CD14-positive monocyte (primary cell): ENCODE measurements around the gene PLXND1. TPM values are rescaled to one million over a fixed set of nuclear protein-coding genes. Genes with fewer than 3 reads are reported as not detected.

Experiments
- DNase-seq, 3 donors: peaks; one replicate each; pipeline ENCODE4 v3.0.0-alpha.2; 2011 to 2022
- H2AFZ ChIP-seq: 2 replicates; pipeline ENCODE4 v1.6.0; 2012; ENCODE audit warnings: mild to moderate bottlenecking, low read depth, low read length, inconsistent platforms; ENCODE audit not compliant: insufficient read depth, poor library complexity, severe bottlenecking
- H3K27ac ChIP-seq, 2 donors: 1 replicate in 1 of 2; 2 replicates in 1 of 2; pipeline ENCODE4 v1.5.1; 2012 to 2013; ENCODE audit warnings: low read length in 2 of 2, control low read depth in 1 of 2, inconsistent platforms in 1 of 2, low read depth in 1 of 2, mild to moderate bottlenecking in 1 of 2
- H3K27me3 ChIP-seq, 2 donors: one replicate each; pipeline versions ENCODE4 v1.6.0 to v1.6.1; 2011 to 2013; ENCODE audit warnings: low read length in 2 of 2; ENCODE audit not compliant: control insufficient read depth in 2 of 2, insufficient read depth in 2 of 2
- H3K36me3 ChIP-seq, 2 donors: replicated peaks in 1 of 2; 1 replicate in 1 of 2; 2 replicates in 1 of 2; pipeline versions ENCODE4 v1.5.1 to v1.6.1; 2012 to 2013; ENCODE audit warnings: low read length in 2 of 2, control low read depth in 1 of 2, inconsistent platforms in 1 of 2, mild to moderate bottlenecking in 1 of 2; ENCODE audit not compliant: insufficient read depth in 2 of 2, control insufficient read depth in 1 of 2
- H3K4me1 ChIP-seq, 2 donors: 1 replicate in 1 of 2; 2 replicates in 1 of 2; pipeline versions ENCODE4 v1.5.1 to v1.6.1; 2012 to 2013; ENCODE audit warnings: low read length in 2 of 2, control low read depth in 1 of 2, inconsistent platforms in 1 of 2, mild to moderate bottlenecking in 1 of 2, moderate library complexity in 1 of 2; ENCODE audit not compliant: insufficient read depth in 2 of 2, control insufficient read depth in 1 of 2
- H3K4me2 ChIP-seq: replicated peaks from 2 replicates; pipeline ENCODE3; 2012; ENCODE audit warnings: low read length, moderate library complexity, mild to moderate bottlenecking; ENCODE audit not compliant: poor library complexity, severe bottlenecking; ENCODE audit errors: extremely low read depth
- H3K4me3 ChIP-seq, 3 experiments: fragments of 200-600 bp in 1 of 3; sonication (generic) in 1 of 3; replicated peaks in 1 of 3; 1 replicate in 2 of 3; 2 replicates in 1 of 3; pipeline ENCODE4 v1.5.1; 2011 to 2013; ENCODE audit warnings: low read length in 3 of 3, mild to moderate bottlenecking in 3 of 3, control low read depth in 2 of 3, low read depth in 2 of 3, inconsistent platforms in 1 of 3, moderate library complexity in 1 of 3
- H3K79me2 ChIP-seq: 2 replicates; pipeline ENCODE4 v1.6.0; 2012; ENCODE audit warnings: mild to moderate bottlenecking, control low read depth, inconsistent platforms, low read length, moderate library complexity; ENCODE audit not compliant: insufficient read depth
- H3K9ac ChIP-seq: 2 replicates; pipeline ENCODE4 v1.6.0; 2017; ENCODE audit warnings: low read length, mild to moderate bottlenecking; ENCODE audit not compliant: insufficient read depth, poor library complexity, severe bottlenecking
- H3K9me3 ChIP-seq, 2 donors: replicated peaks in 1 of 2; 1 replicate in 1 of 2; 2 replicates in 1 of 2; pipeline versions ENCODE4 v1.5.1 to v1.6.1; 2012 to 2013; ENCODE audit warnings: low read length in 2 of 2, control low read depth in 1 of 2; ENCODE audit not compliant: control insufficient read depth in 1 of 2, insufficient read depth in 1 of 2
- H4K20me1 ChIP-seq: 2 replicates; pipeline ENCODE4 v1.6.0; 2012; ENCODE audit warnings: mild to moderate bottlenecking, low read length, control low read depth, moderate library complexity; ENCODE audit not compliant: insufficient read depth
- H3K27ac Mint-ChIP-seq, 7 donors: one replicate each; pipeline ENCODE4 v1.8.0; 2020; ENCODE audit warnings: mild to moderate bottlenecking in 7 of 7, mixed read lengths in 7 of 7, moderate library complexity in 6 of 7, inconsistent platforms in 2 of 7
- H3K27me3 Mint-ChIP-seq, 3 donors: one replicate each; pipeline ENCODE4 v1.8.0; 2021 to 2022; ENCODE audit warnings: low read depth in 3 of 3, mild to moderate bottlenecking in 3 of 3, mixed read lengths in 3 of 3, moderate library complexity in 3 of 3, inconsistent platforms in 1 of 3
- H3K36me3 Mint-ChIP-seq, 2 donors: one replicate each; pipeline ENCODE4 v1.8.0; 2020; ENCODE audit warnings: mixed read lengths in 2 of 2, inconsistent platforms in 1 of 2, mild to moderate bottlenecking in 1 of 2
- H3K4me1 Mint-ChIP-seq: one replicate; pipeline ENCODE4 v1.8.0; 2020; ENCODE audit warnings: mild to moderate bottlenecking, mixed read lengths
- H3K4me3 Mint-ChIP-seq, 2 donors: one replicate each; pipeline ENCODE4 v1.8.0; 2020; ENCODE audit warnings: mild to moderate bottlenecking in 2 of 2, mixed read lengths in 2 of 2, moderate library complexity in 1 of 2
- H3K9me3 Mint-ChIP-seq, 7 donors: one replicate each; pipeline ENCODE4 v1.8.0; 2020 to 2022; ENCODE audit warnings: mixed read lengths in 7 of 7, mild to moderate bottlenecking in 6 of 7, moderate library complexity in 6 of 7, inconsistent platforms in 2 of 7
- CTCF ChIP-seq: fragments of 200-600 bp; IDR thresholded peaks from one replicate; pipeline ENCODE4 v1.8.0; 2022; ENCODE audit warnings: antibody characterized with exemption, mild to moderate bottlenecking
- WGBS: methylation state at CpG from one replicate; pipeline ENCODE4 v1.1.5; 2013; ENCODE audit warnings: missing lambda C conversion rate; ENCODE audit not compliant: insufficient coverage; 5-methylcytosine and 5-hydroxymethylcytosine counted together
- intact Hi-C, 2 donors: fragments of 100-400 bp; cut with micrococcal nuclease; formaldehyde crosslinking; loops; one replicate each; pipeline versions ENCODE4 v1.15.0 to v1.15.1; 2023
- polyA plus RNA-seq, 3 donors: library from polyadenylated mRNA; depleted of rRNA in 1 of 3; unstranded in 2 of 3; stranded (reverse) in 1 of 3; fragments of 300-500 nt in 2 of 3; fragments of >200 nt in 1 of 3; fragmentation: Illumina TruSeq in 2 of 3; gene quantifications; 1 replicate in 2 of 3; 2 replicates in 1 of 3; pipeline ENCODE4 v1.2.3, GENCODE V29; 2012 to 2021

Gene PLXND1
- polyA plus RNA-seq, 3 donors, result 7.1 to 170 (median 9.9) TPM

- Histone ChIP-seq H3K27me3 (no peaks in the 10 kb centered on the region), H3K4me3 (no peak overlapping the region), H3K4me1 (no peaks in the 10 kb centered on the region), H3K9ac (no peak overlapping the region), H3K27ac (no peak overlapping the region), H3K36me3 (no peaks in the 10 kb centered on the region), H3K4me2 (no peak overlapping the region), H2AFZ (no peak overlapping the region), H4K20me1 (no peaks in the 10 kb centered on the region), H3K79me2 (no peaks in the 10 kb centered on the region), H3K9me3 (no peaks in the 10 kb centered on the region)
- no peak overlapping the region for H3K4me3 Mint-ChIP-seq
- DNase-seq, result no peak
- peaks cover 0 to 2% (median 0%) of the 10 kb centered on the region in 7 donors for H3K9me3 Mint-ChIP-seq
- 94% methylated on average over 3 of the region's 4 CpGs for WGBS
- peaks cover 3% of the 10 kb centered on the region for H3K4me1 Mint-ChIP-seq
- peaks cover 0 to 4% (median 0%) of the 10 kb centered on the region in 3 donors for H3K27me3 Mint-ChIP-seq
- H3K36me3 Mint-ChIP-seq, result no peaks in the 10 kb centered on the region
- intact Hi-C loops, result no loop called here
- TF ChIP-seq CTCF, result no peak
- peak overlapping the region in 1 of 7 donors; percentile 37 for H3K27ac Mint-ChIP-seq
These were observed 29.2 kb upstream of the PLXND1 start for GRCh38 chr3:129635656-129636055.

GRCh38 chr3:129633751-129634481 is 27.4 kb upstream of the PLXND1 start:
- no peak for DNase-seq
- H3K4me1 Mint-ChIP-seq, result peaks cover 3% of the 10 kb centered on the region
- no peak for TF ChIP-seq CTCF
- H3K27ac Mint-ChIP-seq, result peak overlapping the region in 1 of 7 donors; percentile 14
- no peaks in the 10 kb centered on the region for H3K9me3 ChIP-seq
- no peaks in the 10 kb centered on the region for H3K36me3 Mint-ChIP-seq
- H3K27me3 Mint-ChIP-seq, result peaks cover 0 to 4% (median 0%) of the 10 kb centered on the region in 3 donors
- no peak overlapping the region for H3K4me3 Mint-ChIP-seq
- H3K36me3 ChIP-seq, result no peaks in the 10 kb centered on the region
- H3K4me1 ChIP-seq, result peaks cover 3% of the 10 kb centered on the region in 2 donors
- peaks cover 0 to 2% (median 0%) of the 10 kb centered on the region in 7 donors for H3K9me3 Mint-ChIP-seq
- no peak overlapping the region for H3K27ac ChIP-seq
- no peaks in the 10 kb centered on the region for H4K20me1 ChIP-seq
- 72% methylated on average over 2 of the region's 10 CpGs for WGBS
- no peak overlapping the region for H3K4me2 ChIP-seq
- no peak overlapping the region for H2AFZ ChIP-seq
- no peak overlapping the region for H3K9ac ChIP-seq
- no peaks in the 10 kb centered on the region for H3K27me3 ChIP-seq
- H3K4me3 ChIP-seq, result no peak overlapping the region
- no peaks in the 10 kb centered on the region for H3K79me2 ChIP-seq
- intact Hi-C loops, result no loop called here
